Measurements from ENCODE around the gene GNPTAB. TPM values are rescaled to one million over a fixed set of nuclear protein-coding genes. Genes with fewer than 3 reads are reported as not detected.

The GNPTAB gene
- total RNA-seq, 1 experiment from 2014 or later: 40.8 TPM

- Histone ChIP-seq H3K36me3 (ENCODE audit: control insufficient read depth, insufficient read depth, low read length) (0 out of 2 replicates have a peak, but pooled peaks cover 2% of the 10 kb centered on the region), H3K4me1 (ENCODE audit: control insufficient read depth, insufficient read depth, low read length) (no peaks in the 10 kb centered on the region), H3K27ac (ENCODE audit: low read length) (no peak overlapping the region), H3K27me3 (ENCODE audit: control insufficient read depth, insufficient read depth, low read length) (no peaks in the 10 kb centered on the region), H3K9me3 (ENCODE audit: control insufficient read depth, insufficient read depth, low read depth, low read length) (no peaks in the 10 kb centered on the region), H3K4me3 (ENCODE audit: low read depth in 2 of 2, low read length in 2 of 2) (no peak overlapping the region)
- no TSS peak for BruUV-seq (replicated peaks)
- ATAC-seq (no peak), DNase-seq (ENCODE audit: low read depth, low spot score) (no peak)
- POLR2A ChIA-PET: no interaction called here
- intact Hi-C loops (cut with micrococcal nuclease; ENCODE audit: unreplicated experiment): no loop called here
- CTCF ChIA-PET: no interaction called here
- TF ChIP-seq SIN3A (IDR thresholded peaks at IDR 0.05; ENCODE audit: borderline replicate concordance, insufficient read depth, low read depth, low read length) (no peak), POLR2AphosphoS5 (IDR thresholded peaks at IDR 0.05; ENCODE audit: low read depth, low read length) (no peak), TCF7L2 (IDR thresholded peaks at IDR 0.05; ENCODE audit: low read depth, low read length) (no peak)
- TF ChIP-seq, protein P1, sequence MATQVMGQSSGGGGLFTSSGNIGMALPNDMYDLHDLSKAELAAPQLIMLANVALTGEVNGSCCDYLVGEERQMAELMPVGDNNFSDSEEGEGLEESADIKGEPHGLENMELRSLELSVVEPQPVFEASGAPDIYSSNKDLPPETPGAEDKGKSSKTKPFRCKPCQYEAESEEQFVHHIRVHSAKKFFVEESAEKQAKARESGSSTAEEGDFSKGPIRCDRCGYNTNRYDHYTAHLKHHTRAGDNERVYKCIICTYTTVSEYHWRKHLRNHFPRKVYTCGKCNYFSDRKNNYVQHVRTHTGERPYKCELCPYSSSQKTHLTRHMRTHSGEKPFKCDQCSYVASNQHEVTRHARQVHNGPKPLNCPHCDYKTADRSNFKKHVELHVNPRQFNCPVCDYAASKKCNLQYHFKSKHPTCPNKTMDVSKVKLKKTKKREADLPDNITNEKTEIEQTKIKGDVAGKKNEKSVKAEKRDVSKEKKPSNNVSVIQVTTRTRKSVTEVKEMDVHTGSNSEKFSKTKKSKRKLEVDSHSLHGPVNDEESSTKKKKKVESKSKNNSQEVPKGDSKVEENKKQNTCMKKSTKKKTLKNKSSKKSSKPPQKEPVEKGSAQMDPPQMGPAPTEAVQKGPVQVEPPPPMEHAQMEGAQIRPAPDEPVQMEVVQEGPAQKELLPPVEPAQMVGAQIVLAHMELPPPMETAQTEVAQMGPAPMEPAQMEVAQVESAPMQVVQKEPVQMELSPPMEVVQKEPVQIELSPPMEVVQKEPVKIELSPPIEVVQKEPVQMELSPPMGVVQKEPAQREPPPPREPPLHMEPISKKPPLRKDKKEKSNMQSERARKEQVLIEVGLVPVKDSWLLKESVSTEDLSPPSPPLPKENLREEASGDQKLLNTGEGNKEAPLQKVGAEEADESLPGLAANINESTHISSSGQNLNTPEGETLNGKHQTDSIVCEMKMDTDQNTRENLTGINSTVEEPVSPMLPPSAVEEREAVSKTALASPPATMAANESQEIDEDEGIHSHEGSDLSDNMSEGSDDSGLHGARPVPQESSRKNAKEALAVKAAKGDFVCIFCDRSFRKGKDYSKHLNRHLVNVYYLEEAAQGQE (IDR thresholded peaks at IDR 0.05; ENCODE audit: insufficient read depth in 1 of 2, low read depth in 2 of 2, low read length in 1 of 2): no peak
- TF ChIP-seq, protein P2, sequence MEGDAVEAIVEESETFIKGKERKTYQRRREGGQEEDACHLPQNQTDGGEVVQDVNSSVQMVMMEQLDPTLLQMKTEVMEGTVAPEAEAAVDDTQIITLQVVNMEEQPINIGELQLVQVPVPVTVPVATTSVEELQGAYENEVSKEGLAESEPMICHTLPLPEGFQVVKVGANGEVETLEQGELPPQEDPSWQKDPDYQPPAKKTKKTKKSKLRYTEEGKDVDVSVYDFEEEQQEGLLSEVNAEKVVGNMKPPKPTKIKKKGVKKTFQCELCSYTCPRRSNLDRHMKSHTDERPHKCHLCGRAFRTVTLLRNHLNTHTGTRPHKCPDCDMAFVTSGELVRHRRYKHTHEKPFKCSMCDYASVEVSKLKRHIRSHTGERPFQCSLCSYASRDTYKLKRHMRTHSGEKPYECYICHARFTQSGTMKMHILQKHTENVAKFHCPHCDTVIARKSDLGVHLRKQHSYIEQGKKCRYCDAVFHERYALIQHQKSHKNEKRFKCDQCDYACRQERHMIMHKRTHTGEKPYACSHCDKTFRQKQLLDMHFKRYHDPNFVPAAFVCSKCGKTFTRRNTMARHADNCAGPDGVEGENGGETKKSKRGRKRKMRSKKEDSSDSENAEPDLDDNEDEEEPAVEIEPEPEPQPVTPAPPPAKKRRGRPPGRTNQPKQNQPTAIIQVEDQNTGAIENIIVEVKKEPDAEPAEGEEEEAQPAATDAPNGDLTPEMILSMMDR (IDR thresholded peaks at IDR 0.05): no peak
- in situ Hi-C loops (cut with HindIII; ENCODE audit: low pct_unique_long_range_greater_than_20kb, low sequenced_read_pairs): no loop called here
Measured at GRCh38 chr12:101761781-101762180, 69.0 kb downstream of the GNPTAB start.

GRCh38 chr12:101761350-101761749 lies 69.4 kb downstream of the GNPTAB start:
- ChIA-PET CTCF (no interaction called here), POLR2A (no interaction called here)
- in situ Hi-C loops (cut with HindIII; ENCODE audit: low pct_unique_long_range_greater_than_20kb, low sequenced_read_pairs) (no loop called here), intact Hi-C loops (cut with micrococcal nuclease; ENCODE audit: unreplicated experiment) (no loop called here)
- Histone ChIP-seq H3K27me3 (ENCODE audit: control insufficient read depth, insufficient read depth, low read length) (no peaks in the 10 kb centered on the region), H3K36me3 (ENCODE audit: control insufficient read depth, insufficient read depth, low read length) (0 out of 2 replicates have a peak, but pooled peaks cover 2% of the 10 kb centered on the region), H3K4me1 (ENCODE audit: control insufficient read depth, insufficient read depth, low read length) (no peaks in the 10 kb centered on the region), H3K4me3 (ENCODE audit: low read depth in 2 of 2, low read length in 2 of 2) (no peak overlapping the region), H3K27ac (ENCODE audit: low read length) (no peak overlapping the region), H3K9me3 (ENCODE audit: control insufficient read depth, insufficient read depth, low read depth, low read length) (no peaks in the 10 kb centered on the region)
- no peak for TF ChIP-seq TCF7L2 (IDR thresholded peaks at IDR 0.05; ENCODE audit: low read depth, low read length)
- TF ChIP-seq, protein P2 (IDR thresholded peaks at IDR 0.05): no peak
- TF ChIP-seq SIN3A (IDR thresholded peaks at IDR 0.05; ENCODE audit: borderline replicate concordance, insufficient read depth, low read depth, low read length): no peak
- TF ChIP-seq, protein P1 (IDR thresholded peaks at IDR 0.05; ENCODE audit: insufficient read depth in 1 of 2, low read depth in 2 of 2, low read length in 1 of 2): no peak
- ATAC-seq: no peak
- BruUV-seq (replicated peaks): no TSS peak
- no peak for DNase-seq (ENCODE audit: low read depth, low spot score)

Measured in Panc1 (cell line).